ENCODE data around the gene CD226. TPM values are rescaled to one million over a fixed set of nuclear protein-coding genes. Genes with fewer than 3 reads are reported as not detected.

Gene CD226
- total and polyA plus RNA-seq, 2 experiments from 2014 or later, result 0.05 to 2.1 TPM

DNA sequence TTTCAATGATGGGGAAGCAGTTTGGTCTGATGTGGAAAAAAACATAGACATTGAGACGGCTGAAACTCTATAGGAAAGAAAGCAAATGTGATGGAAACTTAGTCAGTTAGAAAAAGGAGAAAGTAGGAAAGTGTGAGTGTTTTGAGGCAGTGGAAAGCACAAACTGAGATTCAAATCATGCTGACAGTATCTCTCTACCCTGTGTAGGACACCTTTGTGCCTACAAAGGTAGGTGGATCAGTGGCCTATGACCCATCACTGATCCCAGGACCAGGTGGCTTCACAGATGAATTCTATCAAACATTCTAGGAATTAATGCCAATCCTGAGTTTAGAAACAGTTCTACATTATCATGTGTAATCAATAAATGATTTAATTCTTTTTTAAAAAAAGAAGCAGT, 57.1 kb downstream of the CD226 start:
- no peaks in the 10 kb centered on the region for H3K9me3 ChIP-seq (ENCODE audit: low read depth)
- 100% methylated on average over 1 of the region's 1 CpG for WGBS, 2 experiments (ENCODE audit: low coverage in 1 of 2, low lambda C conversion rate in 2 of 2, missing lambda C conversion rate in 2 of 2)
- no peak overlapping the region for H3K4me2 ChIP-seq (ENCODE audit: unreplicated experiment)
- H3K4me1 ChIP-seq (ENCODE audit: insufficient read depth), result no peaks in the 10 kb centered on the region
- in situ Hi-C loops (cut with MboI), result no loop called here
- H3K36me3 ChIP-seq (ENCODE audit: low read depth), result 0 out of 2 replicates have a peak, but pooled peaks cover 5% of the 10 kb centered on the region
- H4K20me1 ChIP-seq (ENCODE audit: insufficient read depth), result no peaks in the 10 kb centered on the region
- no peak overlapping the region for H3K27ac ChIP-seq
- no peak overlapping the region for H3K9ac ChIP-seq
- no peaks in the 10 kb centered on the region for H3K9me2 ChIP-seq (ENCODE audit: insufficient read depth)
- no peak overlapping the region for H2AFZ ChIP-seq
- no peak for DNase-seq
- no peaks in the 10 kb centered on the region for H3K27me3 ChIP-seq (replicated peaks; ENCODE audit: insufficient read depth)
- no peak overlapping the region for H3K4me3 ChIP-seq
- H3K79me2 ChIP-seq (ENCODE audit: insufficient read depth), result no peaks in the 10 kb centered on the region
- no peaks in the 10 kb centered on the region for H3F3A ChIP-seq (ENCODE audit: insufficient read depth)
- TF ChIP-seq EZH2phosphoT487 (IDR thresholded peaks at IDR 0.05; ENCODE audit: insufficient read depth, low read depth), result no peak
- no peak for TF ChIP-seq EZH2 (IDR thresholded peaks at IDR 0.05; ENCODE audit: insufficient read depth, poor library complexity, severe bottlenecking)

DNA sequence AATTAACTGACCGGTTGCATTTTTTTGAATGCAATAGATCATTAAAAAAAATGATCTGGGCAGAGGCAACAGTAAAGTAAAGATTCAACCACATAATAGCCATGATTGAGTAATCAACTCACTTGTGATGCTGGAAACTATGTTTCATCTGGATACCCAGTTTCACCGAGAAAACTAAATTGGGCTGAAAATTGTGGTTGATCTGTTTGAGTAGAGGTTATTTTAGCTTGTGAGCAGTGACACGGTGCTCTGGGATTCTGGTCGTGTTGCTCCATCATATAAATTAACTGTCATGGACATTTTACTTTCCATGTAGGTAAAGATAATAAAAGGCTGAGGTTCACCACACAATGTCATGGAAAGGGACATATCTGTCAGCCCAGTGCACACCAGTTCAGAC, 58.7 kb downstream of the CD226 start:
- Histone ChIP-seq H3K27ac (no peak overlapping the region), H3K27me3 (replicated peaks; ENCODE audit: insufficient read depth) (no peaks in the 10 kb centered on the region), H3F3A (ENCODE audit: insufficient read depth) (no peaks in the 10 kb centered on the region), H3K4me3 (no peak overlapping the region), H3K36me3 (ENCODE audit: low read depth) (no peaks in the 10 kb centered on the region), H3K4me1 (ENCODE audit: insufficient read depth) (no peaks in the 10 kb centered on the region), H3K9me3 (ENCODE audit: low read depth) (no peaks in the 10 kb centered on the region), H3K4me2 (ENCODE audit: unreplicated experiment) (no peak overlapping the region), H3K9me2 (ENCODE audit: insufficient read depth) (no peaks in the 10 kb centered on the region), H2AFZ (no peak overlapping the region), H3K9ac (no peak overlapping the region), H3K79me2 (ENCODE audit: insufficient read depth) (no peaks in the 10 kb centered on the region), H4K20me1 (ENCODE audit: insufficient read depth) (no peaks in the 10 kb centered on the region)
- 97 to 98% methylated on average over 4 of the region's 4 CpGs for WGBS, 2 experiments (ENCODE audit: low coverage in 1 of 2, low lambda C conversion rate in 2 of 2, missing lambda C conversion rate in 2 of 2)
- in situ Hi-C loops (cut with MboI), result no loop called here
- TF ChIP-seq EZH2phosphoT487 (IDR thresholded peaks at IDR 0.05; ENCODE audit: insufficient read depth, low read depth), result no peak
- TF ChIP-seq EZH2 (IDR thresholded peaks at IDR 0.05; ENCODE audit: insufficient read depth, poor library complexity, severe bottlenecking), result no peak
- DNase-seq, result no peak

DNA sequence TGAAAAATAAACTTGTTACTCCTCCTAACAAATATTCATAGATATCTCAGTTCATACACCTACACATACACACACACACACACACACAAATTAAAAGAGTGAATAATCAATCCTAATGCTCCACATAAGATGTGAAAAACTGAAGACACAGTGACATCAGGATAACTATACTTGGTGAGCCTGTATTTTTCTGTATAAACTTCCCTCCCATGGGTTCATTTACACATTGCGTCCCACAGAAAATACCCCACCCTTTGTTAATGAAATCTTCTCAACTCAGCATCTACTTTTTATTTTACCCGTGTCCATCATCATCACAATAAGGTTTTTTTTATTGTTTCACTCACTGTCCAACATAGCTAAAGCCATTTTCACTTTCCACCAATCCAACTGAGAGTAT, 60.4 kb downstream of the CD226 start:
- Histone ChIP-seq H2AFZ (no peak overlapping the region), H3K79me2 (ENCODE audit: insufficient read depth) (no peaks in the 10 kb centered on the region), H3F3A (ENCODE audit: insufficient read depth) (no peaks in the 10 kb centered on the region), H3K4me3 (no peak overlapping the region), H3K36me3 (ENCODE audit: low read depth) (no peaks in the 10 kb centered on the region), H3K9me2 (ENCODE audit: insufficient read depth) (no peaks in the 10 kb centered on the region), H3K4me1 (ENCODE audit: insufficient read depth) (peaks cover 7% of the 10 kb centered on the region; the same call in 1 of the 2 replicates), H3K9ac (no peak overlapping the region), H3K27ac (no peak overlapping the region), H4K20me1 (ENCODE audit: insufficient read depth) (no peaks in the 10 kb centered on the region), H3K27me3 (replicated peaks; ENCODE audit: insufficient read depth) (no peaks in the 10 kb centered on the region), H3K4me2 (ENCODE audit: unreplicated experiment) (no peak overlapping the region), H3K9me3 (ENCODE audit: low read depth) (no peaks in the 10 kb centered on the region)
- no peak for TF ChIP-seq EZH2 (IDR thresholded peaks at IDR 0.05; ENCODE audit: insufficient read depth, poor library complexity, severe bottlenecking)
- no peak for TF ChIP-seq EZH2phosphoT487 (IDR thresholded peaks at IDR 0.05; ENCODE audit: insufficient read depth, low read depth)
- in situ Hi-C loops (cut with MboI), result no loop called here
- no peak for DNase-seq
- WGBS, 2 experiments (ENCODE audit: low coverage in 1 of 2, low lambda C conversion rate in 2 of 2, missing lambda C conversion rate in 2 of 2), result 76 to 82% methylated on average over 2 of the region's 2 CpGs

DNA sequence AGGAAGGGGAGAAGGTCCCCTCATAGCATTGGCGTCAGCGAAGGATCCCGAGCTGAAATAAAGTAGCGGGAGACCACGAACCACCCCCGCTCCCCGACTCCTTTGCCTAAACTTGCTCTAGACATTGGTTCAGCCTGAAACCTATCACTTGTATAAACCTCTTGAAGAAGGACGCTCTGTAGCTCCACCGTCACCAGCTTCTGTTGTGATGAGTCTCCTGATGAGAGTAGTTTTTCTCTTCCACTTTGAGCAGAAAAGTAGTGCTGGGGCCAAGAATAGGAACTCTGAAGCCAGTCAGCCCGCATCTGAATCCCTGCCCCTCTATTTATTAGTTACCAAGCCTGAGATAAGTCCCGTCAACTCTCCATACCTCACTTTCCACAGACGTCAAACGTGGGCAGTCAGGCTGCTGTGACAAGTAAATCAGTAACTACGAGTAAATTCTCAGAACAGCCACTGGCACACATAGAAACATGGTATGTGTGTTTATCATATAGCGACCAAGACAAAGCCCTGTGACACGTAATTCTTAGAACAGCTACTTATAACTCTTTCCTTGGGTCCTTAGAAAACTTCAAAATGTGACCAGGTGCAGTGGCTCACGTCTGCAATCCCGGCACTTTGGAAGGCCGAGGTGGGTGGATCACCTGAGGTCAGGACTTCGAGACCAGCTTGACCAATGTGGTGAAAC, 61.7 kb downstream of the CD226 start:
- DNase-seq, result no peak
- TF ChIP-seq EZH2phosphoT487 (IDR thresholded peaks at IDR 0.05; ENCODE audit: insufficient read depth, low read depth), result no peak
- no peak for TF ChIP-seq EZH2 (IDR thresholded peaks at IDR 0.05; ENCODE audit: insufficient read depth, poor library complexity, severe bottlenecking)
- no peak overlapping the region for H3K4me3 ChIP-seq
- no peak overlapping the region for H3K9ac ChIP-seq
- H4K20me1 ChIP-seq (ENCODE audit: insufficient read depth), result no peaks in the 10 kb centered on the region
- H3K4me2 ChIP-seq (ENCODE audit: unreplicated experiment), result no peak overlapping the region
- WGBS, 2 experiments (ENCODE audit: low coverage in 1 of 2, low lambda C conversion rate in 2 of 2, missing lambda C conversion rate in 2 of 2), result 96 to 97% methylated on average over 20 of the region's 20 CpGs
- no peak overlapping the region for H2AFZ ChIP-seq
- H3K4me1 ChIP-seq (ENCODE audit: insufficient read depth), result peaks cover 7% of the 10 kb centered on the region; the same call in 1 of the 2 replicates
- in situ Hi-C loops (cut with MboI), result no loop called here
- no peaks in the 10 kb centered on the region for H3K79me2 ChIP-seq (ENCODE audit: insufficient read depth)
- no peaks in the 10 kb centered on the region for H3K36me3 ChIP-seq (ENCODE audit: low read depth)
- H3K27ac ChIP-seq, result no peak overlapping the region
- no peaks in the 10 kb centered on the region for H3K9me2 ChIP-seq (ENCODE audit: insufficient read depth)
- no peaks in the 10 kb centered on the region for H3F3A ChIP-seq (ENCODE audit: insufficient read depth)
- H3K27me3 ChIP-seq (replicated peaks; ENCODE audit: insufficient read depth), result no peaks in the 10 kb centered on the region
- H3K9me3 ChIP-seq (ENCODE audit: low read depth), result no peaks in the 10 kb centered on the region

Measured in GM23248 (cell line).